ENCODE results near the gene OXNAD1.
A peak's percentile ranks its signal among the peaks of the same experiment; 100 is the strongest.

Gene OXNAD1

GRCh38 chr3:16247282-16248061 is 17.5 kb upstream of the OXNAD1 start:
- DNase-seq (ENCODE audit: low spot score), result peak; percentile 85

DNA sequence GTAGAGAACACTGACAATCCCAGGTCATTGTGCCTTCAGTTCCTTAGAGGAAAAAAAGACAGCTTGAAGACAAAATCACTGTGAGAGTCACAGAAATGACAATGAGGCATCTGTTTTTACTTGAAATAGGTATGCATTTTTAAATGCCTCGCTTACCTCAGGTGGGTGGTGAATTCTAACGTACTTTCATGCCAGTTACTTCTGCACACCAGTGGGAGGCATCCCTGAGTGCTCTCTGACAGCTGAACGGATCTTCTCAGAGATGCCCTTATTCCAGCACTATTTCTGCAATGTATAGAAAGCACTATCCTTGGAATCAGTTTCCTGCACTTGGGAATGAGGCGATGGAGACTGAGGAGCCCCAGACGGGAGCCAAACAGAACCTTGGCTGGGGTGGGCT is 16.5 kb upstream of the OXNAD1 start:
- no peak for DNase-seq (ENCODE audit: low spot score)

DNA sequence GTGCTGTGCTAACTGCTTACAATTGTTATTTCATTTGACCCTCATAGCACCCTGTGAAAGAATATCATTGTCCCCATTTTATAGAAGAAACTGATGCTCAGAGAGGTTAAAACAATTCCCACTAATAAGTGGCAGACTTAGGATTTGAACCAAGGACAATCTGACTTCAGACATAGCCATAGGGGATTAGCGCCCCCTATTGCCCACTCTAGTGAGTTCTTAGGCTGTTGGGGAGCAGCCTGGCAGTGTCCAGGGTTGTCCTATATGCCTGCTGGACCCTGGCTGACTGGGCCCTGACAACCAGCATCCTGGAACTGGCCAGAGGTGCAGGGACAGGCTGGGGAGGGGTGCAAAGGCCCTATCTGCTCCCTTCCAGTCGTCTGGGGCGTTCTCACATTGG is 15.7 kb upstream of the OXNAD1 start:
- DNase-seq (ENCODE audit: low spot score), result no peak

DNA sequence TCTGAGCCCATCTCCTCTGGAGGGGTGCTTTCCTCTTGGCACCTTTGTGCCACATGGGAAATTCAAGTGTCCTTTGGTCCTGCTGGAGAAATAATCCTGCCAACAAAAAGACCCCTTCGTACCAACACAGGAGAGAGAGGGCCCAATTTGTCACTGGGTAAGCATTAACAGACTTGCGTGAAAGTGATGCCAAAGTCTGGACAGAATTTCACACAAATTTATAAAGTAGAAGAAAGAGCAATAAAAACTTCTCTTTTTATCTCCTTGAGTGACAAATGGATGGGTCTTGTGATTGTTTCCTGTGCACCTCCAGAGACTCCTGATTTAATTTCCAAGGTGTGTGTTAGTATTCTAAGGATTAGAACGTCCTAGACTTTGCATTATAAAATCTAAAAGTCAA is 15.1 kb upstream of the OXNAD1 start:
- no peak for DNase-seq (ENCODE audit: low spot score)

- no peak for DNase-seq (ENCODE audit: low spot score)
Measured at GRCh38 chr3:16251316-16252085, 13.5 kb upstream of the OXNAD1 start.

- no peak for DNase-seq (ENCODE audit: low spot score)
Measured at GRCh38 chr3:16252243-16252978, 12.6 kb upstream of the OXNAD1 start.

- DNase-seq (ENCODE audit: low spot score), result no peak
Measured at GRCh38 chr3:16252988-16253387, 12.0 kb upstream of the OXNAD1 start.

- peak; percentile 55 for DNase-seq (ENCODE audit: low spot score)
Measured at GRCh38 chr3:16253601-16254000, 11.4 kb upstream of the OXNAD1 start.

- no peak for DNase-seq (ENCODE audit: low spot score)
Measured at GRCh38 chr3:16254916-16255315, 10.1 kb upstream of the OXNAD1 start.

DNA sequence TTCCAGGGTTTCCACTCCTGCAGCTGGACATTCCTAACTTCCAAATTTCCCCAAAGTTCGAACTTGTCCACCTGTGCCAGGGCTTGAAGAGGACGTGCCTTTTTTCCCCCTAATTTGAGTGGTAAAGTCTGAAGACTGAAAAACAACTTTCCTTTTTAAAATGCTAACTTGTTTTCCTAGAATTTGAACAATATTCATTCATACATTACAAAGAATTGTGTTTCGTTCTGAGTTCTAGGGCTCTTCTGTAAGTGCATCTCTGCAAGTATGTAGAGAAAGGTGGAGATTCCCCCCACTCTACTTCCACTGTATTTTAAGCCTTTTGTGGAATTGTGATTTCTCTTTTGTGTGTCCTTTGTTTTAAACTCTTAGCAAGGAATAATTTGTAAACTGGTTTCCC is 9.7 kb upstream of the OXNAD1 start:
- no peak for DNase-seq (ENCODE audit: low spot score)

GRCh38 chr3:16255726-16256125 is 9.3 kb upstream of the OXNAD1 start:
- DNase-seq (ENCODE audit: low spot score), result no peak

- DNase-seq (ENCODE audit: low spot score), result no peak
Measured at GRCh38 chr3:16257309-16257708, 7.7 kb upstream of the OXNAD1 start.

GRCh38 chr3:16258177-16258576 is 6.8 kb upstream of the OXNAD1 start:
- DNase-seq (ENCODE audit: low spot score), result no peak

DNA sequence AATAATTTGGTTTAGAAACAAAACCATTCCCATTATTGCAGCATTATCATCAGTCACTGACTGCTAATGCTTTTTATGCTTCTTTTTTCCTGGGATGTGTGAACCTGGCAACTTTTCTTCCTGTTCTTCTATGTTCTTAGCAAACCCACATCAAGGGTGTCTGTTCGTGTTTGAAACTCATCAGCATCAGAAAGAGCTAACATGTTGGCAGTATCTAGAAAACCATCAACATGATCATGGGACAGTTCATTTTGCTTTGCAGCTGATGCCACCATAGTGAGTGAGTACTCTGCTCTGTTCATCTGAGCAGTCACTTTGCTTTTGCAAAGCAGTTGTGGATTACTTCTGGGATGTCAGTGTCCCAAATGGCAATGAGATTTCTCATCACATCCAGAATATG is 6.1 kb upstream of the OXNAD1 start:
- DNase-seq (ENCODE audit: low spot score), result no peak

DNA sequence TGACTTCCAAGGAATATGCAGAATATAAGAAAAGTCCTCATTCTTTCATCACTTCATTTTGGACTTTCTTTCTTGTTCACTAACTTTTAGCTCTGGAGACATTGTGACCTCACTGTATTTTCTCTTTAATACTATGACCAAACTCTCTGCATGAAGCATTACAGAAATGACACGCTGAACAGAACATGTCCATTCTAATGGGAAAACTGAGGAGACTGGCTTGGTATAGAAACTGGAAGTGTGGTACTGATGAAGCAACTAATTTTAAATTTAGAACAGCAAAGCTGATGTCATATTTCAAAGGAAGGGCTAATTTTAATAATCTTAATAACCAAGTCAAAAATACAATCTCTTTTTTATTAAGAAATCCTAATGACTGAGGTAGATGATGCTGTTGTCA is 5.0 kb upstream of the OXNAD1 start:
- no peak for DNase-seq (ENCODE audit: low spot score)

DNA sequence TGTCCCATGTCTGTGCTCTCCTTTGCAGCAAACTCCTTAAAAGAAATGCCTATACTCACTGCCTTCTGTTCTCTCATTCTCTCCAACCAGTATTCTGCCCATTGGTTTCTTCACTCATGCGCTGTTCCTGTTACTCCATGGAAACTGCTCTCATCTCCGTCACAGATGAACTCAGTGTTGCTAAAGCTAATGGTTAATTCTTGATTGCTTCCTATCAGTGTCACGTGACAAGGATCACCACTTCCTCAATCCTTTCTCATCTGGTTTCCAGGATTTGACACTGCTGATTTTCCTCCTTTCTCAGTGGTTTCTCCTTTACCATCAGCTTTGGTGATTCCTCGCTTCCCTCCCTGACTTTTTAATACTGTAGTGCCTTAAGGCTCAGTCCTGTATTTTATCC is 2.8 kb upstream of the OXNAD1 start:
- DNase-seq (ENCODE audit: low spot score), result no peak

DNA sequence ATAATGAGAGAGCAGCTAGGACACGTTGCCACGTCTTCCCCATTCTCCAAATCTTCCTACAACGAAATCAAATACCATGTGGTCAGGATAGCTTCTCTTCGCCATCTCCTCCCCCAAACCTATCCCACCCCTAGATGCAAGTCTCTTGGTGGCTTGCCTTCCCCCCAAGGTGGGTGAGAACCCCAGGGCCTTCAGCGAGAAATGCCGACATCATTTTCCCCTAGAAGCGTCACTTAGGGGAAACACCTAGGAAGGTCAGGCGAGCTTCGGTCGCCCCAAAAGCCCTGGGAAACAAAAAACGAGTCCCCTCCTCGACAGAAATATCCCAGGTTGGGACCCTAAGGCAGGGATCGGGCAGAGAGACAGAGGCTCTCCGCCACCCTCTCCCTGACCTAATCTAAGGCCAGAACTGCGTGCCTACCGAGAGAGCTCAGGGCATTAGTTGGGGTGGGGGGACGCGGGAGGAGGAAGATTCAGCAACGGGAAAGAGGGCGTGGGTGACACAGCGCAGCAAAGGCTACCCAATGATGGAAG is 771 bp upstream of the OXNAD1 start:
- DNase-seq (ENCODE audit: low spot score), result no peak

DNA sequence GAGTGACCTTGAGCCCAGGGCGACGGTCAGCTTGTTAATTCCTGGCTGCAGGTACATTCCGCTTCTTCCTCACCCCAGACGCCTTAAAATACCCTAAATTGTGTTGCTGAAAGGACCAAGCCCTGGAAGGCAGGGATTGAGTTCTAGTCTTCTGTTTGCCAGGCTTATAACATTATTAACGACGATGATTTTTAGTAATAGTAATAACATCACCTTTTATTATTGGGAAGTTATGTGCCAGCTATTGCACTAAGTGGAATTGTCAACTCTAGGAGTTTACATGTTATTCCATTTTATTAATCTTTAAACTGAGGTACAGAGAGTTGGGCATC is 409 bp downstream of the OXNAD1 start:
- DNase-seq (ENCODE audit: low spot score), result no peak

DNA sequence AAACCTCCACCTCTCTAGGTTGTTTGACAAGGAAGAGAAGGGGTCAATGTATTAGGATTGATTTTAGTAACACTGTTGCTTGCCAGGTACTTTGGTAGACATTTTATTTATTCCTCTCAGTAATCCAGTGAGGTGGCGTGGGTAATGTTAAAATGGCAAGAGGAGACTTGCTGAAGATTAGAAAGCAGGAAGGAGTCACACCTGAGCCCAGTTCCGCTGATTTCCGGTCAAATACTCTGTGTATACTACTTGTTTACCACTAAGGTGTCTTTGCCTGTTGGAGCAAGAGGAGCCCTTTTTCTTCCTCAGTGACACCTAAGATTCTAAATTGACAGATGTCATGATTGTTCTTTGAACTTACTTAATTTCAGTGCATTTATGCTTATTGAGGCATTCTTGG is 1.7 kb downstream of the OXNAD1 start:
- no peak for DNase-seq (ENCODE audit: low spot score)

GRCh38 chr3:16270855-16271254 is 5.8 kb downstream of the OXNAD1 start:
- no peak for DNase-seq (ENCODE audit: low spot score)

DNA sequence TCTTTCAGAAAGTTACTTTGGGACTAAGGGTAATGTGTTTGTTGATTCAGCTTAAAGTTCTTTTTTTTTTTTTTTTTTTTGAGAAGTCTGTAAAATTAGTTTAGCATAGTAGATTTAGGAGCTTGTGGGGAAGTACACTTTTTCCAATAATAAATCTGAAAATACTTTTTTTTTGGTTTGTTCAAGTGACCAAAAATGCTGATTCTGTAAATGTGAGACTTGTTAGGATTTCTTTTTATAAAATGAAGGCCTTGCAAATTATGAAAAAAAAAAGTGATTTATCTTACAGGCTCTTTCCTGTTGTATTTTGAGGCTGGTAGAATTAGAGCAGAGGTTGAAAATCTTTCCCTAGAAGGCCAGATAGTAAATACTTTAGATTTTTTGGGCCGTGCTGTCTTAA is 7.6 kb downstream of the OXNAD1 start:
- no peak for DNase-seq (ENCODE audit: low spot score)

GRCh38 chr3:16273867-16274266 is 8.9 kb downstream of the OXNAD1 start:
- DNase-seq (ENCODE audit: low spot score), result no peak

- no peak for DNase-seq (ENCODE audit: low spot score)
Measured at GRCh38 chr3:16277471-16277870, 12.5 kb downstream of the OXNAD1 start.

All from pons (tissue), 1 donor.